ENCODE measurements around the gene ARHGEF40.
A peak's percentile ranks its signal among the peaks of the same experiment; 100 is the strongest.

Gene ARHGEF40

GRCh38 chr14:21123429-21123828 is 53.3 kb downstream of the ARHGEF40 start:
- no peaks in the 10 kb centered on the region for H3K4me1 ChIP-seq
- TF ChIP-seq CTCF (IDR thresholded peaks at IDR 0.05; ENCODE audit: low read depth, low read length), result no peak
- H3K9me3 ChIP-seq, result no peaks in the 10 kb centered on the region
- H3K4me3 ChIP-seq (ENCODE audit: low read depth, low read length), result no peak overlapping the region
- H3K27me3 ChIP-seq, result peaks cover 21% of the 10 kb centered on the region
- no peaks in the 10 kb centered on the region for H3K36me3 ChIP-seq
- DNase-seq, result no peak

- Histone ChIP-seq H3K4me3 (ENCODE audit: low read depth, low read length) (no peak overlapping the region), H3K9me3 (no peaks in the 10 kb centered on the region), H3K36me3 (no peaks in the 10 kb centered on the region), H3K4me1 (no peaks in the 10 kb centered on the region), H3K27me3 (peaks cover 13% of the 10 kb centered on the region)
- no peak for DNase-seq
- TF ChIP-seq CTCF (IDR thresholded peaks at IDR 0.05; ENCODE audit: low read depth, low read length), result no peak
Observed at GRCh38 chr14:21133901-21134300, 63.8 kb downstream of the ARHGEF40 start.

GRCh38 chr14:21136024-21136423 is 65.9 kb downstream of the ARHGEF40 start:
- Histone ChIP-seq H3K36me3 (no peaks in the 10 kb centered on the region), H3K9me3 (no peaks in the 10 kb centered on the region)
- peak; percentile 76 for TF ChIP-seq CTCF (IDR thresholded peaks at IDR 0.05; ENCODE audit: low read depth, low read length)

More at GRCh38 chr14:21136024-21136423, 65.9 kb downstream of the ARHGEF40 start:
- H3K27me3 ChIP-seq, result peaks cover 15% of the 10 kb centered on the region
- H3K4me1 ChIP-seq, result no peaks in the 10 kb centered on the region; the same call in 1 of the 2 replicates
- H3K4me3 ChIP-seq (ENCODE audit: low read depth, low read length), result no peak overlapping the region
- no peak for DNase-seq
